ENCODE results near the gene SLC5A3.

GRCh38 chr21:34024374-34024693 is 49.0 kb upstream of the SLC5A3 start:
- TF ChIP-seq CTCF (IDR thresholded peaks at IDR 0.05) (no peak), POLR2A (IDR thresholded peaks at IDR 0.05) (no peak)
